H9 (cell line): Measurements from ENCODE around the gene FAM227B. TPM values are rescaled to one million over a fixed set of nuclear protein-coding genes. Genes with fewer than 3 reads are reported as not detected.

Experiments used
- DNase-seq: peaks from one replicate; pipeline ENCODE4 v3.0.0-alpha.2; 2017
- H2AFZ ChIP-seq: one replicate; pipeline ENCODE4 v1.6.1; 2013; ENCODE audit warnings: mild to moderate bottlenecking, low read length, control low read depth, moderate library complexity
- H2AK5ac ChIP-seq: 2 replicates; pipeline ENCODE4 v1.6.1; 2013; ENCODE audit warnings: low read length, control low read depth, mixed read lengths; ENCODE audit not compliant: insufficient read length
- H2BK120ac ChIP-seq: one replicate; pipeline ENCODE4 v1.6.1; 2013; ENCODE audit warnings: low read depth, mild to moderate bottlenecking, low read length, control low read depth, inconsistent platforms; ENCODE audit not compliant: poor library complexity, severe bottlenecking
- H2BK12ac ChIP-seq: 2 replicates; pipeline ENCODE4 v1.6.1; 2013; ENCODE audit warnings: low read length, control low read depth, mixed read lengths, low read depth; ENCODE audit not compliant: insufficient read length
- H2BK15ac ChIP-seq: 2 replicates; pipeline ENCODE4 v1.6.1; 2013; ENCODE audit warnings: low read depth, low read length, control low read depth
- H2BK20ac ChIP-seq: one replicate; pipeline ENCODE4 v1.6.1; 2013; ENCODE audit warnings: low read depth, mild to moderate bottlenecking, low read length, control low read depth, inconsistent platforms; ENCODE audit not compliant: poor library complexity, severe bottlenecking
- H2BK5ac ChIP-seq: 2 replicates; pipeline ENCODE4 v1.6.1; 2013; ENCODE audit warnings: low read length, control low read depth, mixed read lengths; ENCODE audit not compliant: insufficient read length
- H3K14ac ChIP-seq: 2 replicates; pipeline ENCODE4 v1.6.1; 2013; ENCODE audit warnings: low read length, control low read depth; ENCODE audit not compliant: insufficient read depth
- H3K18ac ChIP-seq: 2 replicates; pipeline ENCODE4 v1.6.1; 2013; ENCODE audit warnings: low read depth, mild to moderate bottlenecking, mixed read lengths, low read length, control low read depth; ENCODE audit not compliant: insufficient read length
- H3K23ac ChIP-seq: 2 replicates; pipeline ENCODE4 v1.6.1; 2013; ENCODE audit warnings: low read length, control low read depth, mixed read lengths, low read depth; ENCODE audit not compliant: insufficient read length
- H3K23me2 ChIP-seq: 2 replicates; pipeline ENCODE4 v1.6.1; 2013; ENCODE audit warnings: low read depth, mild to moderate bottlenecking, mixed read lengths, low read length, control low read depth; ENCODE audit not compliant: insufficient read length, poor library complexity, severe bottlenecking
- H3K27ac ChIP-seq: 2 replicates; pipeline ENCODE4 v1.5.1; 2013; ENCODE audit warnings: low read length, control low read depth, mixed read lengths, low read depth; ENCODE audit not compliant: insufficient read length
- H3K27me3 ChIP-seq: 2 replicates; pipeline ENCODE4 v1.6.1; 2013; ENCODE audit warnings: low read length, control low read depth, inconsistent platforms; ENCODE audit not compliant: insufficient read depth
- H3K4ac ChIP-seq: 2 replicates; pipeline ENCODE4 v1.6.1; 2013; ENCODE audit warnings: low read depth, mild to moderate bottlenecking, control low read depth, inconsistent platforms, low read length, moderate library complexity
- H3K4me1 ChIP-seq: 2 replicates; pipeline ENCODE4 v1.6.1; 2013; ENCODE audit warnings: low read length, control low read depth, inconsistent platforms; ENCODE audit not compliant: insufficient read depth
- H3K4me2 ChIP-seq: 2 replicates; pipeline ENCODE4 v1.6.1; 2013; ENCODE audit warnings: low read length, control low read depth, mixed read lengths; ENCODE audit not compliant: insufficient read length, insufficient read depth
- H3K56ac ChIP-seq: 2 replicates; pipeline ENCODE4 v1.6.1; 2013; ENCODE audit warnings: low read depth, mild to moderate bottlenecking, mixed read lengths, low read length, control low read depth; ENCODE audit not compliant: insufficient read length
- H3K79me1 ChIP-seq: 2 replicates; pipeline ENCODE4 v1.6.1; 2013; ENCODE audit warnings: low read depth, mild to moderate bottlenecking, moderate library complexity, low read length, control low read depth, inconsistent platforms; ENCODE audit not compliant: insufficient read depth, poor library complexity, severe bottlenecking
- H3K79me2 ChIP-seq: 2 replicates; pipeline ENCODE4 v1.6.1; 2013; ENCODE audit warnings: low read length, control low read depth, inconsistent platforms; ENCODE audit not compliant: insufficient read depth
- H3K9ac ChIP-seq: 2 replicates; pipeline ENCODE4 v1.6.1; 2013; ENCODE audit warnings: low read length, control low read depth, mixed read lengths; ENCODE audit not compliant: insufficient read length; ENCODE audit errors: extremely low read depth
- H3K9me3 ChIP-seq: one replicate; pipeline ENCODE4 v1.6.1; 2013; ENCODE audit warnings: low read depth, low read length, inconsistent platforms; ENCODE audit not compliant: control insufficient read depth
- H3T11ph ChIP-seq: one replicate; pipeline ENCODE4 v1.6.1; 2013; ENCODE audit warnings: mild to moderate bottlenecking, low read length, control low read depth, inconsistent platforms
- H4K20me1 ChIP-seq: one replicate; pipeline ENCODE4 v1.6.1; 2013; ENCODE audit not compliant: control insufficient read depth, insufficient read length, insufficient read depth
- H4K5ac ChIP-seq: 2 replicates; pipeline ENCODE4 v1.6.1; 2013; ENCODE audit warnings: low read depth, mild to moderate bottlenecking, mixed read lengths, low read length, control low read depth; ENCODE audit not compliant: insufficient read length
- H4K8ac ChIP-seq: replicated peaks from 2 replicates; pipeline ENCODE4 v1.6.1; 2013; ENCODE audit warnings: low read length, control low read depth, mixed read lengths, low read depth; ENCODE audit not compliant: insufficient read length
- H4K91ac ChIP-seq: 2 replicates; pipeline ENCODE4 v1.6.1; 2013; ENCODE audit warnings: low read depth, mild to moderate bottlenecking, moderate library complexity, mixed read lengths, low read length, control low read depth; ENCODE audit not compliant: insufficient read length
- H3K27ac Mint-ChIP-seq, 3 experiments: 2 replicates in 2 of 3; 3 replicates in 1 of 3; pipeline ENCODE4 v1.8.0; 2020 to 2021; ENCODE audit warnings: mixed read lengths in 3 of 3, mild to moderate bottlenecking in 1 of 3, moderate library complexity in 1 of 3
- H3K27me3 Mint-ChIP-seq: 2 replicates; pipeline ENCODE4 v1.8.0; 2021; ENCODE audit warnings: low read depth, mild to moderate bottlenecking, moderate library complexity, mixed read lengths
- H3K36me3 Mint-ChIP-seq, 3 experiments: 2 replicates in 2 of 3; 3 replicates in 1 of 3; pipeline ENCODE4 v1.8.0; 2020 to 2021; ENCODE audit warnings: low read depth in 3 of 3, mixed read lengths in 3 of 3; ENCODE audit not compliant: insufficient read depth in 1 of 3
- H3K4me1 Mint-ChIP-seq, 2 experiments: 2 replicates each; pipeline ENCODE4 v1.8.0; 2020; ENCODE audit warnings: mixed read lengths in 2 of 2
- H3K4me3 Mint-ChIP-seq, 2 experiments: 2 replicates in 1 of 2; 3 replicates in 1 of 2; pipeline ENCODE4 v1.8.0; 2020 to 2021; ENCODE audit warnings: mild to moderate bottlenecking in 2 of 2, mixed read lengths in 2 of 2, moderate library complexity in 1 of 2
- H3K9me3 Mint-ChIP-seq, 2 experiments: 2 replicates in 1 of 2; 3 replicates in 1 of 2; pipeline ENCODE4 v1.8.0; 2020; ENCODE audit warnings: mild to moderate bottlenecking in 2 of 2, mixed read lengths in 2 of 2, moderate library complexity in 1 of 2
- total RNA-seq: library from RNA; stranded (reverse); gene quantifications from 2 replicates; pipeline ENCODE4 v1.2.1, GENCODE V29; 2021
- TF ChIP-seq, protein P1 (sequence below): fragments of 200-600 bp; sonication (generic); conservative IDR thresholded peaks from 3 replicates; pipeline ENCODE4 v1.8.0; 2021; ENCODE audit warnings: antibody characterized with exemption, mild to moderate bottlenecking

Gene FAM227B
- total RNA-seq, 1 experiment from 2014 or later, result 5.5 TPM

DNA sequence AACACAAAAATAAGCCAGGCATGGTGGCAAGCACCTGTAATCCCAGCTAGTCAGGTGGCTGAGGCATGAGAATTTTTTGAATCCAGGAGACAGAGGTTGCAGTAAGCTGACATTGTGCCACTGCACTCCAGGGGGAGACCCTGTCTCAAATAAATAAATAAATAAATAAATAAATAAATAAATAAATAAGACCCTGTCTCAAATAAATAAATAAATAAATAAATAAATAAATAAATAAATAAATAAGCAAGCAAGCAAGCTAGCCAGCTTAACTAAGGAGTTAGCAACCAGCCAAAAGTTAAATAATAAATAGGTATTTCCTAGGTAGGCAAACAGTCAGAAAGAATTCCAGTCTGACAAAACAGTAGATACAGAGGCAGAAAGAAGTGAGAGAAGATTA, 326.7 kb downstream of the FAM227B start:
- peaks cover 0 to 3% of the 10 kb centered on the region in 2 experiments; a peak in 4 of 5 replicates for H3K9me3 Mint-ChIP-seq
- DNase-seq, result no peak
- peak overlapping the region in 1 of 3 experiments; percentile 14; a peak in 2 of 7 replicates for H3K27ac Mint-ChIP-seq
- no peaks in the 10 kb centered on the region for H3K23me2 ChIP-seq
- H3K27me3 Mint-ChIP-seq, result no peaks in the 10 kb centered on the region
- H2AFZ ChIP-seq, result no peak overlapping the region
- H4K5ac ChIP-seq, result no peak overlapping the region
- H3K36me3 Mint-ChIP-seq, result peaks cover 0 to 9% (median 4%) of the 10 kb centered on the region in 3 experiments; a peak in 4 of 7 replicates
- H2BK20ac ChIP-seq, result no peak overlapping the region
- H3K79me2 ChIP-seq, result no peaks in the 10 kb centered on the region
- H3K23ac ChIP-seq, result no peak overlapping the region
- H3K14ac ChIP-seq, result no peak overlapping the region
- H2BK15ac ChIP-seq, result no peak overlapping the region
- H3K4ac ChIP-seq, result no peak overlapping the region
- peaks cover 3% of the 10 kb centered on the region; the same call in 1 of the 2 replicates for H3K4me1 ChIP-seq
- TF ChIP-seq, protein P1, sequence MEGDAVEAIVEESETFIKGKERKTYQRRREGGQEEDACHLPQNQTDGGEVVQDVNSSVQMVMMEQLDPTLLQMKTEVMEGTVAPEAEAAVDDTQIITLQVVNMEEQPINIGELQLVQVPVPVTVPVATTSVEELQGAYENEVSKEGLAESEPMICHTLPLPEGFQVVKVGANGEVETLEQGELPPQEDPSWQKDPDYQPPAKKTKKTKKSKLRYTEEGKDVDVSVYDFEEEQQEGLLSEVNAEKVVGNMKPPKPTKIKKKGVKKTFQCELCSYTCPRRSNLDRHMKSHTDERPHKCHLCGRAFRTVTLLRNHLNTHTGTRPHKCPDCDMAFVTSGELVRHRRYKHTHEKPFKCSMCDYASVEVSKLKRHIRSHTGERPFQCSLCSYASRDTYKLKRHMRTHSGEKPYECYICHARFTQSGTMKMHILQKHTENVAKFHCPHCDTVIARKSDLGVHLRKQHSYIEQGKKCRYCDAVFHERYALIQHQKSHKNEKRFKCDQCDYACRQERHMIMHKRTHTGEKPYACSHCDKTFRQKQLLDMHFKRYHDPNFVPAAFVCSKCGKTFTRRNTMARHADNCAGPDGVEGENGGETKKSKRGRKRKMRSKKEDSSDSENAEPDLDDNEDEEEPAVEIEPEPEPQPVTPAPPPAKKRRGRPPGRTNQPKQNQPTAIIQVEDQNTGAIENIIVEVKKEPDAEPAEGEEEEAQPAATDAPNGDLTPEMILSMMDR, result no peak
- no peak overlapping the region for H4K8ac ChIP-seq
- H3T11ph ChIP-seq, result no peak overlapping the region
- no peak overlapping the region for H3K4me3 Mint-ChIP-seq
- no peak overlapping the region for H2BK12ac ChIP-seq
- H3K27me3 ChIP-seq, result no peaks in the 10 kb centered on the region
- no peak overlapping the region for H3K56ac ChIP-seq
- no peak overlapping the region for H2BK5ac ChIP-seq
- no peak overlapping the region for H3K18ac ChIP-seq
- H2AK5ac ChIP-seq, result no peak overlapping the region
- no peak overlapping the region for H3K27ac ChIP-seq
- no peak overlapping the region for H3K4me2 ChIP-seq
- H3K4me1 Mint-ChIP-seq, result peaks cover 9% of the 10 kb centered on the region in 2 experiments
- H3K9ac ChIP-seq, result no peak overlapping the region
- no peaks in the 10 kb centered on the region for H4K20me1 ChIP-seq
- no peaks in the 10 kb centered on the region for H3K9me3 ChIP-seq
- no peaks in the 10 kb centered on the region for H3K79me1 ChIP-seq
- no peak overlapping the region for H4K91ac ChIP-seq
- H2BK120ac ChIP-seq, result no peak overlapping the region
